GM18498 (cell line): ENCODE data around the gene C14orf119.

ENCODE experiments used
- ATAC-seq: cut with Tn5 transposase; IDR thresholded peaks from one replicate; pipeline ENCODE4 v1.9.1; 2021; ENCODE audit warnings: mild to moderate bottlenecking, moderate library complexity; ENCODE audit not compliant: unreplicated experiment

The C14orf119 gene

GRCh38 chr14:23060536-23061260, 34.6 kb upstream of the C14orf119 start:
- ATAC-seq = no peak

GRCh38 chr14:23062002-23062401, 33.3 kb upstream of the C14orf119 start:
- ATAC-seq = no peak

- no peak for ATAC-seq
Measured at GRCh38 chr14:23063601-23064000, 31.7 kb upstream of the C14orf119 start.

GRCh38 chr14:23066368-23066767, 28.9 kb upstream of the C14orf119 start:
- no peak for ATAC-seq

GRCh38 chr14:23066855-23067744, 28.2 kb upstream of the C14orf119 start:
- no peak for ATAC-seq

- no peak for ATAC-seq
Measured at GRCh38 chr14:23067847-23068788, 27.2 kb upstream of the C14orf119 start.

GRCh38 chr14:23068789-23069412, 26.4 kb upstream of the C14orf119 start:
- peak; percentile 80 for ATAC-seq

- no peak for ATAC-seq
Measured at GRCh38 chr14:23069413-23069806, 25.9 kb upstream of the C14orf119 start.

- ATAC-seq = no peak
Measured at GRCh38 chr14:23070262-23071129, 24.8 kb upstream of the C14orf119 start.

GRCh38 chr14:23071244-23071920, 23.9 kb upstream of the C14orf119 start:
- ATAC-seq = peak; percentile 86

- no peak for ATAC-seq
Measured at GRCh38 chr14:23071921-23072539, 23.3 kb upstream of the C14orf119 start.

- no peak for ATAC-seq
Measured at GRCh38 chr14:23074906-23075305, 20.4 kb upstream of the C14orf119 start.

GRCh38 chr14:23076785-23077408, 18.4 kb upstream of the C14orf119 start:
- ATAC-seq = no peak

GRCh38 chr14:23077962-23078361, 17.3 kb upstream of the C14orf119 start:
- ATAC-seq = no peak

GRCh38 chr14:23078692-23079116, 16.6 kb upstream of the C14orf119 start:
- ATAC-seq = no peak

GRCh38 chr14:23079716-23080115, 15.6 kb upstream of the C14orf119 start:
- ATAC-seq = no peak

GRCh38 chr14:23080474-23080873, 14.8 kb upstream of the C14orf119 start:
- ATAC-seq = no peak

GRCh38 chr14:23085458-23085857, 9.8 kb upstream of the C14orf119 start:
- ATAC-seq = no peak
